Upper lobe of left lung (tissue), 4 donors: ENCODE data around the gene S100A1.

Experiments
- CTCF ChIP-seq, 6 experiments: fragments of 450-650 bp in 4 of 6; fragments of 200-600 bp in 2 of 6; sonication (generic) in 2 of 6; IDR thresholded peaks; one replicate each; pipeline ENCODE4 v1.5.1; 2016 to 2019; ENCODE audit warnings: antibody characterized with exemption in 6 of 6
- EP300 ChIP-seq, 4 donors: sonication (generic); formaldehyde crosslinking; IDR thresholded peaks; one replicate each; pipeline ENCODE4 v1.5.1; 2017; ENCODE audit warnings: antibody characterized with exemption in 4 of 4, control low read depth in 2 of 4
- POLR2A ChIP-seq, 4 donors: fragments of 450-650 bp; IDR thresholded peaks; one replicate each; pipeline ENCODE4 v1.5.1; 2016 to 2017; ENCODE audit warnings: antibody characterized with exemption in 4 of 4, mild to moderate bottlenecking in 2 of 4
- POLR2AphosphoS5 ChIP-seq, 2 donors: sonication (generic); formaldehyde crosslinking; IDR thresholded peaks; one replicate each; pipeline ENCODE4 v1.5.1; 2017; ENCODE audit warnings: antibody characterized with exemption in 2 of 2

GRCh38 chr1:153612755-153613331 lies 15.4 kb upstream of the S100A1 start, which contains the start of gene S100A16:
- TF ChIP-seq EP300 (IDR thresholded peaks at IDR 0.05) (no peak), CTCF (IDR thresholded peaks at IDR 0.05) (no peak), POLR2A (IDR thresholded peaks at IDR 0.05) (peak in 3 of 4 donors; percentile 25 to 84 (median 76)), POLR2AphosphoS5 (IDR thresholded peaks at IDR 0.05) (peak; percentile 64 to 87)
